Activated CD8-positive, alpha-beta memory T cell treated with anti-CD3 and anti-CD28 coated beads for 24 hours (primary cell): ENCODE data around the gene PLAAT5.

Source experiments
- DNase-seq: peaks from one replicate; pipeline ENCODE4 v3.0.0-alpha.2; 2020

PLAAT5 gene

GRCh38 chr11:63511048-63511748 is 20.2 kb upstream of the PLAAT5 start:
- DNase-seq: no peak

- no peak for DNase-seq
Measured at GRCh38 chr11:63510360-63511047, 19.5 kb upstream of the PLAAT5 start.

GRCh38 chr11:63508745-63509144 is 17.8 kb upstream of the PLAAT5 start:
- DNase-seq: no peak

- no peak for DNase-seq
Measured at GRCh38 chr11:63508009-63508408, 17.0 kb upstream of the PLAAT5 start.

GRCh38 chr11:63507511-63507910 is 16.5 kb upstream of the PLAAT5 start:
- DNase-seq: no peak

- no peak for DNase-seq
Measured at GRCh38 chr11:63506876-63507275, 15.9 kb upstream of the PLAAT5 start.

- no peak for DNase-seq
Measured at GRCh38 chr11:63505857-63506528, 15.0 kb upstream of the PLAAT5 start, which contains the start of gene LGALS12. Gene LGALS12, plus strand, starts transcription at chr11:63506084. Its CDS starts 375 bp downstream, at chr11:63506459.

- no peak for DNase-seq
Measured at GRCh38 chr11:63504933-63505586, 14.1 kb upstream of the PLAAT5 start.

GRCh38 chr11:63504054-63504453 is 13.1 kb upstream of the PLAAT5 start:
- no peak for DNase-seq

- no peak for DNase-seq
Measured at GRCh38 chr11:63503492-63503891, 12.5 kb upstream of the PLAAT5 start.

GRCh38 chr11:63502252-63502820 is 11.4 kb upstream of the PLAAT5 start:
- DNase-seq: no peak

- no peak for DNase-seq
Measured at GRCh38 chr11:63501236-63501635, 10.3 kb upstream of the PLAAT5 start.

GRCh38 chr11:63499874-63500273 is 8.9 kb upstream of the PLAAT5 start:
- DNase-seq: no peak

- no peak for DNase-seq
Measured at GRCh38 chr11:63494975-63495374, 4.0 kb upstream of the PLAAT5 start.

- DNase-seq: no peak
Measured at GRCh38 chr11:63493127-63493526, 2.2 kb upstream of the PLAAT5 start.

GRCh38 chr11:63492441-63492840 is 1.5 kb upstream of the PLAAT5 start:
- no peak for DNase-seq

- DNase-seq: no peak
Measured at GRCh38 chr11:63491636-63492372, 837 bp upstream of the PLAAT5 start.

- DNase-seq: no peak
Measured at GRCh38 chr11:63491240-63491587, 247 bp upstream of the PLAAT5 start.

GRCh38 chr11:63489879-63490278 is 1.1 kb downstream of the PLAAT5 start:
- no peak for DNase-seq

- DNase-seq: no peak
Measured at GRCh38 chr11:63488789-63489188, 2.2 kb downstream of the PLAAT5 start.

GRCh38 chr11:63485777-63486176 is 5.2 kb downstream of the PLAAT5 start:
- no peak for DNase-seq

GRCh38 chr11:63480039-63480438 is 10.9 kb downstream of the PLAAT5 start:
- DNase-seq: no peak
